VCaP (cell line): ENCODE data around the gene PTH2.
A peak's percentile ranks its signal among the peaks of the same experiment; 100 is the strongest.

Experiments
- H3K27ac ChIP-seq: fragments of 450-650 bp; 2 replicates; pipeline ENCODE4 v1.5.1; 2017
- TF ChIP-seq, protein P1 (sequence below): fragments of 450-650 bp; conservative IDR thresholded peaks from 2 replicates; pipeline ENCODE4 v1.5.1; 2017; ENCODE audit warnings: mild to moderate bottlenecking, moderate library complexity

The PTH2 gene

DNA sequence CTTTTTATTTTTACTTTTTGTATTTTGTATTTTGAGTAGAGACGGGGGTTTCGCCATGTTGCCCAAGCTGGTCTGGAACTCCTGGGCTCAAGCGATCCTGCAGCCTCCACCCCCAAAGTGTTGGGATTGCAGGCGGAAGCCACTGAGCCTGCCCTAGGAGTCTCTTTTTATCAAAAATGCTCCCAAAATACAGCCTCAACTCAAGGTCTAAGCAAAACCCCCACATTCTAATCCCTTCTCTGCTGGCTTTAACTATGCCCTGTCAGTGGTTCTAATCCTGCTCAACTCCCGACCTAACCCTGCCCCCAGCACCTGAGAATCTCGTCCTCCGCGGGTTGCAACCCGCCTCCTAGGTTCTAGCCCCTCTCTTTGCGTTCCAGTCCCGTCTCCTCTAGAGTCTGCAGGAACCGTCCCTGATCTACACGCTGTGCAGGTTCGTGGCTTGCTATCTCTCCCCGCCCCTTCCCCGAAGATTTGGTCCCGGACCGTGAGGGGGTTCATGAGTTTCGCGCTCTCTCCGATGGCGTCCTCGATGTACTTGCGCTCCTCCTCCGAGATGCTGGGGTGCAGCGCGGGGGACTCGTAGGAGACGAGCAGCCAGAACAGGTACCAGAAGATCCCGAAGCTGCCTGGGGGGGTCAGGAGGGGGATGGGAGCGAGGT is 10.1 kb upstream of the PTH2 start:
- no peak overlapping the region for H3K27ac ChIP-seq
- TF ChIP-seq, protein P1, sequence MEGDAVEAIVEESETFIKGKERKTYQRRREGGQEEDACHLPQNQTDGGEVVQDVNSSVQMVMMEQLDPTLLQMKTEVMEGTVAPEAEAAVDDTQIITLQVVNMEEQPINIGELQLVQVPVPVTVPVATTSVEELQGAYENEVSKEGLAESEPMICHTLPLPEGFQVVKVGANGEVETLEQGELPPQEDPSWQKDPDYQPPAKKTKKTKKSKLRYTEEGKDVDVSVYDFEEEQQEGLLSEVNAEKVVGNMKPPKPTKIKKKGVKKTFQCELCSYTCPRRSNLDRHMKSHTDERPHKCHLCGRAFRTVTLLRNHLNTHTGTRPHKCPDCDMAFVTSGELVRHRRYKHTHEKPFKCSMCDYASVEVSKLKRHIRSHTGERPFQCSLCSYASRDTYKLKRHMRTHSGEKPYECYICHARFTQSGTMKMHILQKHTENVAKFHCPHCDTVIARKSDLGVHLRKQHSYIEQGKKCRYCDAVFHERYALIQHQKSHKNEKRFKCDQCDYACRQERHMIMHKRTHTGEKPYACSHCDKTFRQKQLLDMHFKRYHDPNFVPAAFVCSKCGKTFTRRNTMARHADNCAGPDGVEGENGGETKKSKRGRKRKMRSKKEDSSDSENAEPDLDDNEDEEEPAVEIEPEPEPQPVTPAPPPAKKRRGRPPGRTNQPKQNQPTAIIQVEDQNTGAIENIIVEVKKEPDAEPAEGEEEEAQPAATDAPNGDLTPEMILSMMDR = no peak

DNA sequence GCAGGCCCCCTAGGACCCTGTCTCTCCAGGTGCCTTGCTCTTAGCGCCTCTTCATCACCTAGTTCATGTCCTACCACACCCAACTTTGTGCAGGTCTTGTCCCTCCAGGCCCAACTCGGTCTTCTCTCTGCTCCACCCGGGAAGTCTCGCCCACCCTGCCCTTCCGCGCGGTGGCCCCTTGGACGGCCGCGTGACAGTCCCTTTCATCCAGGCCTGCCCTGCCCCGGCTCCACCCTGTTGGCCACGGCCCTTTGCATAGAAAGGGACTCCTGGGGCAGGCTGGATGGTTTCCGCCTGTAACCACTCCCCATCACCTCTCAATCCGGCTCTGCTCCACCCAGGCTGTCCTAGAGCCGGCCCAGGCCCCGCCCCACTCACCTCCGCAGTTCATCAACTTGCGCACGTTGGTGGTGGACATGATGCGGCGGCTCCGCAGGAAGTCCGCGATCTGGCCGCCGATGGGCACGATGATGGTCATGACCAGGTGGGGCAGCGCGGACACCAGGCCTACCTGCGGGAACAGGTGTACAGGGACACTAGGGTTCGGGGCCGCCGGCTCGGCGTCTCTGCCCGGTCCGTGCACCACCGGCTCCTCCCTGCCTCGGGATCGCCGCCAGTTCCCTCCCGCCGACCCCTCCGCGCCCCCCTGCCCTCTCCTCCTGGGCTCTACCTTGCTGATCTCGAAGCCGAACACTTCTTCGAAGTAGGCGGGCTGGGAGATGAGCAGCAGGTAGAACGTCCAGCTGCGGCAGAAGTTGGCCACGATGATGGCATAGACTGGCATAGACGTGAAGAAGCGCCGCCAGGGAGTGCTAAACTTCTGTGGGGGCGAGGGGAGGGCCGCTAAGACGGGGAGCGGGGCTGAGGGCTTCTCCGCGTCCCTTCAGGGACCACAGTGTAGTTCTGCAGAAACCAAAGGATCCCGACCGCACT is 9.2 kb upstream of the PTH2 start:
- no peak overlapping the region for H3K27ac ChIP-seq
- TF ChIP-seq, protein P1 = no peak

DNA sequence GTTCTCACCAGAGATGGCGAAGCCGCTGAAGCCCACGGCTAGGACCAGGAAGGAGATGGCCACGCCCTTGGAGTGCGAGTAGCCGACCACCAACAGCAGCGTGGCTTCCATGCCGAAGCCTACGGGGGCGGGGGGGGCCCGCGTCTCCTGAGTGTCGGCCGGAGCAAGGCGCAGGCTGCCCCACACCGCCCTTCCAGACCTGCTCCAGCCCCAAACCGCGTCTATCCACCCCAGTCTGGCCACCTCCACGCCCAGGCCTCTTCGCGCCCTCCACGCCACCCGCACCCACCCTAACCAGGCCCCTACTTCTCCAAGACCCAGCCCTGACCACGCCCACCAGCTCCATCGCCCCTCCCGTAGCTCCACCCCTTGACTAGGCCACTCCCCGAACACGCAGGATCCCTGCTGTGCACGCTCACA is 8.1 kb upstream of the PTH2 start:
- TF ChIP-seq, protein P1 = no peak
- no peak overlapping the region for H3K27ac ChIP-seq

DNA sequence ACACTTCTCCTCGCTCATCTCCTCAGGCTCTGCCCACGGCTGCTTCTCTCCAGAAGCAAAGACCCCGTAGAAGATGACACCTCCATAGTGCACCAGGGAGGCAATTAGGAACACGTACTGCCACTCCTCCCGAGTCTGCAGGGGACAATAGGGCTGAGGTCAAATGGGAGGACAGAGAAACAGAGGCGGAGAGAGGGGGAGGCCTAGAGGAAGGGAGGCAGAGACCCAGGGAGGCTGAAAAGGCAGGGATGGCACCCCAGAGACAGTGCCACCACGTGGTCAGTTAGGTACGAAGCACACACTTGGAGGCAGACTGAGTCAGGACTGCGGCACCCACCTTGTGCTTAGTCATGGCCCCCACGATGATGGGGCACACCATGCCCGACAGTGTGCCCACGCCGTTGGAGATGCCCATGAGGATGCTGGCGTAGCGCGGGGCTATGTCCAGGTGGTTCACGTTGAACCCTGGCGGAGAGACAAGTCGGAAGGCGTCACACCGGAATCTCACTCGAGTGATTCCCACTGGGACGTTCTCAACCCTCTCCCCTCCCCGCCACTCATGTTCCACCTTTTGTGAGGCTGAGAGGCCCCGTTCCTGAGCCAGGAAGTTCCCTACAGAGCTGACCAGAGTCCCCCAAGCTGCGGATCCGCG is 7.6 kb upstream of the PTH2 start:
- no peak overlapping the region for H3K27ac ChIP-seq
- TF ChIP-seq, protein P1 = no peak

DNA sequence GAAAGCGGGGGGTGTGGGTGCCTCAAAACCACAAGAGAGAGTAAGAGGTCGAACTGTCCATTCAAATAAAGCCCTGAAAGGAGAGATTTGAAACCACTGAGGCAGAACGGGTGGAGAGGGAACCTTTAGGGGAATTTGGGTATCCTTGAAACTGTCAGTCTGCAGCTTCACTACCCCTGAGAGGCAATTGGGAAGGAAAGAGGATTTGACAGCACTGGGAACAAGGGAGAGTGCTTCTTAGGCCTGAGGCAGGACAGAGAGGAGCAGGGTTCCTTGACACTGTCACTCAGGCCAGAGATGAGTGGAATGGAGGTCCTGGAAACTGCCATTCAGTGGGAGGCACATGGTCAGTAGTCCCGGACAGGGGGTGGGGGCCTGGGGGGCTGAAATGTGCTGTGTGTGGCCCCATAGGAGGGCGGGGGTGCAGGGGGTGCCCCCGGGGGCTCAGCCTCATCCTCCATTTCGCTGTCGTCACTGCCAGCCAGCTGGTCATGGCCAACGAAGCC is 7.0 kb upstream of the PTH2 start:
- TF ChIP-seq, protein P1 = no peak
- no peak overlapping the region for H3K27ac ChIP-seq

DNA sequence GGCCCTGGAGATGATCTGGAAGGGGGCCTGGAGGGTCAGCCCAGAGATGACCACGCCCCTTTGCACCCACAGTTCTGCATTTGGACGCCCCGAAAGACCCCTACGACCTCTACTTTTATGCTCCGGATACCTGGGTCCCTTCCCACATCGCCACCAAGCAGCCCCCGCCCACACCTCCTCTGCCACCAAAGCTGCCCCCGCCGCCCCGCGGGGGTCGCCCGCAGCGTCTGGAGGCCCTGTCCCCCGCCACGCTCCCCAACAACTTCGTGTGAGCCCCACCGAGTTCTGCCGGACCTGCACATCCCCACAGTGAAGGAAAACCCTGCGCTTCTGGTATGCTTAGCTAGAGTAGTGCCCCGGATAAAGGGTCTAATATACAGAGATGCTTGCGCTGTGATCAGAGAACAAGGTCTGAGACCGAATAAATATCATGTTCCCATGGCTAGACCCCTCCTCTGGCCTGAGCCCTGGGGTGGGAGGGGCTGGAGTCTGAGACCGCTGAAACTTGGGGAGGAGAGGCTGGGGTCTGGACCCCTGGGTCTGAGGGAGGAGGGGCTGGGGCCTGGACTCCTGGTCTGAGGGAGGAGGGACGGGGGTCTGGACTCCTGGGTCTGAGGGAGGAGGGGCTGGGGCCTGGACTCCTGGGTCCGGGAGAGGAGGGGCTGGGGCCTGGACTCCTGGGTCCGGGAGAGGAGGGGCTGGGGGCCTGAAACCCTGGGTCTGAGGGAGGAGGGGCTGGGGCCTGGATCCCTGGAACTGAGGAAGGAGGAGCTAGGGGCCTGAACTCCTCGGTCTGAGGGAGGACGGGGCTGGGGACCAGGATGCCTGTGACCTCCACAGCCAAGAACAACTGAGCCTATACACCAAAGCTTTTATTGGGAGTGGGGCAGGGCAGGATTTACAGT is 5.6 kb upstream of the PTH2 start:
- TF ChIP-seq, protein P1 = no peak
- peak overlapping the region; percentile 42; the same call in 1 of the 2 replicates for H3K27ac ChIP-seq
